H9 (cell line): Measurements from ENCODE around the gene IQCE. TPM values are rescaled to one million over a fixed set of nuclear protein-coding genes. Genes with fewer than 3 reads are reported as not detected.

Source experiments
- DNase-seq: peaks from one replicate; pipeline ENCODE4 v3.0.0-alpha.2; 2017
- H2AFZ ChIP-seq: one replicate; pipeline ENCODE4 v1.6.1; 2013; ENCODE audit warnings: mild to moderate bottlenecking, low read length, control low read depth, moderate library complexity
- H2AK5ac ChIP-seq: 2 replicates; pipeline ENCODE4 v1.6.1; 2013; ENCODE audit warnings: low read length, control low read depth, mixed read lengths; ENCODE audit not compliant: insufficient read length
- H2BK120ac ChIP-seq: one replicate; pipeline ENCODE4 v1.6.1; 2013; ENCODE audit warnings: low read depth, mild to moderate bottlenecking, low read length, control low read depth, inconsistent platforms; ENCODE audit not compliant: poor library complexity, severe bottlenecking
- H2BK12ac ChIP-seq: 2 replicates; pipeline ENCODE4 v1.6.1; 2013; ENCODE audit warnings: low read length, control low read depth, mixed read lengths, low read depth; ENCODE audit not compliant: insufficient read length
- H2BK15ac ChIP-seq: 2 replicates; pipeline ENCODE4 v1.6.1; 2013; ENCODE audit warnings: low read depth, low read length, control low read depth
- H2BK20ac ChIP-seq: one replicate; pipeline ENCODE4 v1.6.1; 2013; ENCODE audit warnings: low read depth, mild to moderate bottlenecking, low read length, control low read depth, inconsistent platforms; ENCODE audit not compliant: poor library complexity, severe bottlenecking
- H2BK5ac ChIP-seq: 2 replicates; pipeline ENCODE4 v1.6.1; 2013; ENCODE audit warnings: low read length, control low read depth, mixed read lengths; ENCODE audit not compliant: insufficient read length
- H3K14ac ChIP-seq: 2 replicates; pipeline ENCODE4 v1.6.1; 2013; ENCODE audit warnings: low read length, control low read depth; ENCODE audit not compliant: insufficient read depth
- H3K18ac ChIP-seq: 2 replicates; pipeline ENCODE4 v1.6.1; 2013; ENCODE audit warnings: low read depth, mild to moderate bottlenecking, mixed read lengths, low read length, control low read depth; ENCODE audit not compliant: insufficient read length
- H3K23ac ChIP-seq: 2 replicates; pipeline ENCODE4 v1.6.1; 2013; ENCODE audit warnings: low read length, control low read depth, mixed read lengths, low read depth; ENCODE audit not compliant: insufficient read length
- H3K23me2 ChIP-seq: 2 replicates; pipeline ENCODE4 v1.6.1; 2013; ENCODE audit warnings: low read depth, mild to moderate bottlenecking, mixed read lengths, low read length, control low read depth; ENCODE audit not compliant: insufficient read length, poor library complexity, severe bottlenecking
- H3K27ac ChIP-seq: 2 replicates; pipeline ENCODE4 v1.5.1; 2013; ENCODE audit warnings: low read length, control low read depth, mixed read lengths, low read depth; ENCODE audit not compliant: insufficient read length
- H3K27me3 ChIP-seq: 2 replicates; pipeline ENCODE4 v1.6.1; 2013; ENCODE audit warnings: low read length, control low read depth, inconsistent platforms; ENCODE audit not compliant: insufficient read depth
- H3K4ac ChIP-seq: 2 replicates; pipeline ENCODE4 v1.6.1; 2013; ENCODE audit warnings: low read depth, mild to moderate bottlenecking, control low read depth, inconsistent platforms, low read length, moderate library complexity
- H3K4me1 ChIP-seq: 2 replicates; pipeline ENCODE4 v1.6.1; 2013; ENCODE audit warnings: low read length, control low read depth, inconsistent platforms; ENCODE audit not compliant: insufficient read depth
- H3K4me2 ChIP-seq: 2 replicates; pipeline ENCODE4 v1.6.1; 2013; ENCODE audit warnings: low read length, control low read depth, mixed read lengths; ENCODE audit not compliant: insufficient read length, insufficient read depth
- H3K56ac ChIP-seq: 2 replicates; pipeline ENCODE4 v1.6.1; 2013; ENCODE audit warnings: low read depth, mild to moderate bottlenecking, mixed read lengths, low read length, control low read depth; ENCODE audit not compliant: insufficient read length
- H3K79me1 ChIP-seq: 2 replicates; pipeline ENCODE4 v1.6.1; 2013; ENCODE audit warnings: low read depth, mild to moderate bottlenecking, moderate library complexity, low read length, control low read depth, inconsistent platforms; ENCODE audit not compliant: insufficient read depth, poor library complexity, severe bottlenecking
- H3K79me2 ChIP-seq: 2 replicates; pipeline ENCODE4 v1.6.1; 2013; ENCODE audit warnings: low read length, control low read depth, inconsistent platforms; ENCODE audit not compliant: insufficient read depth
- H3K9ac ChIP-seq: 2 replicates; pipeline ENCODE4 v1.6.1; 2013; ENCODE audit warnings: low read length, control low read depth, mixed read lengths; ENCODE audit not compliant: insufficient read length; ENCODE audit errors: extremely low read depth
- H3K9me3 ChIP-seq: one replicate; pipeline ENCODE4 v1.6.1; 2013; ENCODE audit warnings: low read depth, low read length, inconsistent platforms; ENCODE audit not compliant: control insufficient read depth
- H3T11ph ChIP-seq: one replicate; pipeline ENCODE4 v1.6.1; 2013; ENCODE audit warnings: mild to moderate bottlenecking, low read length, control low read depth, inconsistent platforms
- H4K20me1 ChIP-seq: one replicate; pipeline ENCODE4 v1.6.1; 2013; ENCODE audit not compliant: control insufficient read depth, insufficient read length, insufficient read depth
- H4K5ac ChIP-seq: 2 replicates; pipeline ENCODE4 v1.6.1; 2013; ENCODE audit warnings: low read depth, mild to moderate bottlenecking, mixed read lengths, low read length, control low read depth; ENCODE audit not compliant: insufficient read length
- H4K8ac ChIP-seq: replicated peaks from 2 replicates; pipeline ENCODE4 v1.6.1; 2013; ENCODE audit warnings: low read length, control low read depth, mixed read lengths, low read depth; ENCODE audit not compliant: insufficient read length
- H4K91ac ChIP-seq: 2 replicates; pipeline ENCODE4 v1.6.1; 2013; ENCODE audit warnings: low read depth, mild to moderate bottlenecking, moderate library complexity, mixed read lengths, low read length, control low read depth; ENCODE audit not compliant: insufficient read length
- H3K27ac Mint-ChIP-seq, 3 experiments: 2 replicates in 2 of 3; 3 replicates in 1 of 3; pipeline ENCODE4 v1.8.0; 2020 to 2021; ENCODE audit warnings: mixed read lengths in 3 of 3, mild to moderate bottlenecking in 1 of 3, moderate library complexity in 1 of 3
- H3K27me3 Mint-ChIP-seq: 2 replicates; pipeline ENCODE4 v1.8.0; 2021; ENCODE audit warnings: low read depth, mild to moderate bottlenecking, moderate library complexity, mixed read lengths
- H3K36me3 Mint-ChIP-seq, 3 experiments: 2 replicates in 2 of 3; 3 replicates in 1 of 3; pipeline ENCODE4 v1.8.0; 2020 to 2021; ENCODE audit warnings: low read depth in 3 of 3, mixed read lengths in 3 of 3; ENCODE audit not compliant: insufficient read depth in 1 of 3
- H3K4me1 Mint-ChIP-seq, 2 experiments: 2 replicates each; pipeline ENCODE4 v1.8.0; 2020; ENCODE audit warnings: mixed read lengths in 2 of 2
- H3K4me3 Mint-ChIP-seq, 2 experiments: 2 replicates in 1 of 2; 3 replicates in 1 of 2; pipeline ENCODE4 v1.8.0; 2020 to 2021; ENCODE audit warnings: mild to moderate bottlenecking in 2 of 2, mixed read lengths in 2 of 2, moderate library complexity in 1 of 2
- H3K9me3 Mint-ChIP-seq, 2 experiments: 2 replicates in 1 of 2; 3 replicates in 1 of 2; pipeline ENCODE4 v1.8.0; 2020; ENCODE audit warnings: mild to moderate bottlenecking in 2 of 2, mixed read lengths in 2 of 2, moderate library complexity in 1 of 2
- WGBS: extraction: QIAGEN DNeasy Blood & Tissue Kit; methylation state at CpG from one replicate; pipeline ENCODE4 v1.1.7; 2013; ENCODE audit warnings: missing lambda C conversion rate, low lambda C conversion rate, mixed read lengths; ENCODE audit not compliant: insufficient read length; ENCODE audit errors: extremely low coverage; 5-methylcytosine and 5-hydroxymethylcytosine counted together
- total RNA-seq: library from RNA; stranded (reverse); gene quantifications from 2 replicates; pipeline ENCODE4 v1.2.1, GENCODE V29; 2021
- TF ChIP-seq, protein P1 (sequence below): fragments of 200-600 bp; sonication (generic); conservative IDR thresholded peaks from 3 replicates; pipeline ENCODE4 v1.8.0; 2021; ENCODE audit warnings: antibody characterized with exemption, mild to moderate bottlenecking

IQCE gene
- total RNA-seq, 1 experiment from 2014 or later = 7.0 TPM

DNA sequence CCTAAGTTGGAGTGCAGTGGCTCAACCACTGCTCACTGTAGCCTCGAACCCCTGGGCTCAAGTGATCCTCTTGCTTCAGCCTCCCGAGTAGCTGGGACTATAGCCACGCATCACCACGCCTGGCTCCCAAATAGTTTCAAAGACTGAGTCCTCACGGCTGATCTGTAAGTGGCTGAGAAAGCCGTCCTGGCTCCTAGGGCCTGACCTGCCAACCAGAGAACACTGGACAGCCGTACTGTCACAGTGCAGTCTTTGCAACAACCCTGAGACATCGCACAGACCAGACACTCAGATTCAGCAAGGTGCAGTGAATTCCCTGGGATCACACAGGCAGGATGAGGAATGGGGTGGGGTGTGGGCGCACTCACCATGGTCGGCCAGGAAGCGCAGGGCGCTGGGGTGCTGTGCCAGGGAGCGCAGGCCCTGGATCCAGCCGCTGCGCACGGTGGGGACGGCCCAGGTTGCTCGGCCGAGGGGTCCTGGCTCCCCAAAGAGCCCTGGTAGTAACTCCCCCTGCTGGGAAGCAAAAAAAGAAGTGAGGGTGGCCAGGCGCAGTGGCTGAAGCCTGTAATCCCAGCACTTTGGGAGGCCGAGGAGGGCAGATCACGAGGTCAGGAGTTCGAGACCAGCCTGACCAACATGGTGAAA is 14.1 kb upstream of the IQCE start:
- Mint-ChIP-seq H3K36me3 (peaks cover 15 to 68% (median 54%) of the 10 kb centered on the region in 3 experiments), H3K9me3 (no peaks in the 10 kb centered on the region), H3K4me3 (no peak overlapping the region), H3K27me3 (no peaks in the 10 kb centered on the region), H3K27ac (peak overlapping the region in 1 of 3 experiments; percentile 70; a peak in 1 of 7 replicates), H3K4me1 (no peaks in the 10 kb centered on the region)
- Histone ChIP-seq H3K27ac (no peak overlapping the region), H3K79me1 (no peaks in the 10 kb centered on the region), H3K56ac (no peak overlapping the region), H3K4me1 (no peaks in the 10 kb centered on the region), H3K23ac (no peak overlapping the region), H3K23me2 (no peaks in the 10 kb centered on the region), H3K79me2 (no peaks in the 10 kb centered on the region), H3K14ac (no peak overlapping the region), H2BK5ac (no peak overlapping the region), H4K5ac (no peak overlapping the region), H2AFZ (no peak overlapping the region), H4K91ac (no peak overlapping the region), H2BK15ac (no peak overlapping the region), H2BK120ac (no peak overlapping the region), H3K9me3 (no peaks in the 10 kb centered on the region), H3T11ph (no peak overlapping the region), H3K27me3 (no peaks in the 10 kb centered on the region), H2AK5ac (no peak overlapping the region), H3K18ac (no peak overlapping the region), H3K4ac (no peak overlapping the region), H4K20me1 (no peaks in the 10 kb centered on the region), H3K9ac (no peak overlapping the region), H4K8ac (no peak overlapping the region), H2BK20ac (no peak overlapping the region), H2BK12ac (no peak overlapping the region), H3K4me2 (no peak overlapping the region)
- no peak for DNase-seq
- WGBS = no CpG with 5 or more reads among the region's 23 CpGs
- TF ChIP-seq, protein P1, sequence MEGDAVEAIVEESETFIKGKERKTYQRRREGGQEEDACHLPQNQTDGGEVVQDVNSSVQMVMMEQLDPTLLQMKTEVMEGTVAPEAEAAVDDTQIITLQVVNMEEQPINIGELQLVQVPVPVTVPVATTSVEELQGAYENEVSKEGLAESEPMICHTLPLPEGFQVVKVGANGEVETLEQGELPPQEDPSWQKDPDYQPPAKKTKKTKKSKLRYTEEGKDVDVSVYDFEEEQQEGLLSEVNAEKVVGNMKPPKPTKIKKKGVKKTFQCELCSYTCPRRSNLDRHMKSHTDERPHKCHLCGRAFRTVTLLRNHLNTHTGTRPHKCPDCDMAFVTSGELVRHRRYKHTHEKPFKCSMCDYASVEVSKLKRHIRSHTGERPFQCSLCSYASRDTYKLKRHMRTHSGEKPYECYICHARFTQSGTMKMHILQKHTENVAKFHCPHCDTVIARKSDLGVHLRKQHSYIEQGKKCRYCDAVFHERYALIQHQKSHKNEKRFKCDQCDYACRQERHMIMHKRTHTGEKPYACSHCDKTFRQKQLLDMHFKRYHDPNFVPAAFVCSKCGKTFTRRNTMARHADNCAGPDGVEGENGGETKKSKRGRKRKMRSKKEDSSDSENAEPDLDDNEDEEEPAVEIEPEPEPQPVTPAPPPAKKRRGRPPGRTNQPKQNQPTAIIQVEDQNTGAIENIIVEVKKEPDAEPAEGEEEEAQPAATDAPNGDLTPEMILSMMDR = no peak
